ENCODE data around the gene NRXN2.

GRCh38 chr11:64564947-64565889 is 157.8 kb downstream of the NRXN2 start:
- TF ChIP-seq CTCF (IDR thresholded peaks at IDR 0.05; ENCODE audit: low read depth, low read length, poor library complexity, severe bottlenecking) = peak; percentile 43
- no peak for TF ChIP-seq EZH2phosphoT487 (IDR thresholded peaks at IDR 0.05; ENCODE audit: borderline replicate concordance, low read length)
